HG02943 (cell line): ENCODE data around the gene KCNRG.
A peak's percentile ranks its signal among the peaks of the same experiment; 100 is the strongest.
"Not testable (repeated sequence)": the region's sequence is repeated elsewhere in the genome, so short reads cannot be mapped to it uniquely, and the experiment has no call there.

Source experiments
- ATAC-seq: cut with Tn5 transposase; IDR thresholded peaks from one replicate; pipeline ENCODE4 v1.9.1; 2021; ENCODE audit warnings: mild to moderate bottlenecking, low read depth, moderate library complexity; ENCODE audit not compliant: unreplicated experiment

KCNRG gene

DNA sequence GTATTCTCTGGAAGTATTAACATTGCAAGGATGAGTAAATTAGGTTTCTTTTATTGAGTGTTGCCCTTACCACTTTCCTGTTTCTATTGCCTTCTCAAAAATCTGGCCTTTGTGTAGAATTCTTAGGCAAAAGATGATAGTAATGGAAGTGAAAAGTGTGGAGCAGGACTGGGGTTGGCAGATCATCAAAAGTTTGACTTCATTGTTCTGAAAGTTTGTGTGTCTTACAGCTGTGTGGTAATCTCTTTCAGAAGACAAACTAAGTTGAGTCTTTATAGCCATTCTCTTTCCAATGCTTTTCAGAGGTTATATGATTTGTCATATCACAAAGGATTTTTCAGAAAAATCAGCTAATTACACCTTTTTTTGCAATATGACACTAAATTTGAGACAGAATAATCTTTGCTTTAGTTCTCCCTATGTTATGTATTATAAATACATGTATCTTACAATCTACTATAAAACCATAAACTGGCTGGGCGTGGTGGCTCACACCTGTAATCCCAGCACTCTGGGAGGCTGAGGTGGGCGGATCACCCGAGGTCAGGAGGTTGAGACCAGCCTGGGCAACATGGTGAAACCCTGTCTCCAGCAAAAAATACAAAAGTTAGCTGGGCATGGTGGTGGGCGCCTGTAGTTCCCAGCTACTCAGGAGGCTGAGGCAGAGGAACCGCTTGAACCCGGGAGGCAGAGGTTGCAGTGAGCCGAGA is 8.7 kb upstream of the KCNRG start:
- ATAC-seq = no peak

DNA sequence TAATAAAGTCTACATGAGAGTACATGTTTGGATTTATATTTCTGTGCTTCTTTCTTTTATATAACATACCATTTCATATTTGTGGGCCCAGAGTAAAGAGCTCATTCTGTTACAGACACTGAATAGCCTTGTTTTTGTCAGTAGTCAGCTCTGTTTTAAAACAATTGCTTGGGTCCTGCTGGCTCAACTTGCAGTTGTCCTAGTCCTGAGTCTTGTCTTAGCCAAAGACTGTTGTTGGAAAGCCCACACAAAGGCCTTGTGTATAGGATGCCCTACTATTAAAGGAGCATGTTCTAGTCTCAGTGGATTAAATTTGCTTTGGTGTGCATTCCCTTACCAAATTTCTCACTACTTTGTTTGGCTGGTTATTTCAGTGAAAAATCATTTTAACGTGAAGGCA is 3.8 kb upstream of the KCNRG start:
- ATAC-seq = no peak

DNA sequence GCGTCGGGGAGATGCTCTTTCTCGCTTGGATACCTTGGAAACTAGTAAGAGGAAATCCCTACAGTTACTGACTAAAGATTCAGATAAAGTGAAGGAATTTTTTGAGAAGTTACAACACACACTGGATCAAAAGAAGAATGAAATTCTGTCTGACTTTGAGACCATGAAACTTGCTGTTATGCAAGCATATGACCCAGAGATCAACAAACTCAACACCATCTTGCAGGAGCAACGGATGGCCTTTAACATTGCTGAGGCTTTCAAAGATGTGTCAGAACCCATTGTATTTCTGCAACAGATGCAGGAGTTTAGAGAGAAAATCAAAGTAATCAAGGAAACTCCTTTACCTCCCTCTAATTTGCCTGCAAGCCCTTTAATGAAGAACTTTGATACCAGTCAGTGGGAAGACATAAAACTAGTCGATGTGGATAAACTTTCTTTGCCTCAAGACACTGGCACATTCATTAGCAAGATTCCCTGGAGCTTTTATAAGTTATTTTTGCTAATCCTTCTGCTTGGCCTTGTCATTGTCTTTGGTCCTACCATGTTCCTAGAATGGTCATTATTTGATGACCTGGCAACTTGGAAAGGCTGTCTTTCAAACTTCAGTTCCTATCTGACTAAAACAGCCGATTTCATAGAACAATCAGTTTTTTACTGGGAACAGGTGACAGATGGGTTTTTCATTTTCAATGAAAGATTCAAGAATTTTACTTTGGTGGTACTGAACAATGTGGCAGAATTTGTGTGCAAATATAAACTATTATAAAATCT is 2.7 kb upstream of the KCNRG start:
- ATAC-seq = no peak

DNA sequence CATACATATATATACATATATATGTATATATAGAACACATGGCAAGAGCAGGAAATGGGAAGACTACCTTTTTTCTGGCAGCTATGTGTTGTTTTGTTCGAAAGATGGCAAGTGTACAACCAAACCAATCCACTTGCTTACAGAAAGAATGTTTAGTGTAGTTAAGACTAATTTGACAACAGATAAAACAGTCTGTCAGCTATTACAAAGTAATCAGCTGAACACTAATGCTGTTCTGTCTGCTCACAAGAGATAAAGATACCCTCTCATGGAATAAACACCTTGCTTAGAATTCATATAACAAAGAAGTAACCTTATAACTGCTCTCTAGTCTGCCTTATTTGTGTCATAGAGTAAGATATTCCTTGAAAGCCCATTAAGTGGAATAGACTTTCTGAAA is 858 bp upstream of the KCNRG start:
- ATAC-seq = no peak

DNA sequence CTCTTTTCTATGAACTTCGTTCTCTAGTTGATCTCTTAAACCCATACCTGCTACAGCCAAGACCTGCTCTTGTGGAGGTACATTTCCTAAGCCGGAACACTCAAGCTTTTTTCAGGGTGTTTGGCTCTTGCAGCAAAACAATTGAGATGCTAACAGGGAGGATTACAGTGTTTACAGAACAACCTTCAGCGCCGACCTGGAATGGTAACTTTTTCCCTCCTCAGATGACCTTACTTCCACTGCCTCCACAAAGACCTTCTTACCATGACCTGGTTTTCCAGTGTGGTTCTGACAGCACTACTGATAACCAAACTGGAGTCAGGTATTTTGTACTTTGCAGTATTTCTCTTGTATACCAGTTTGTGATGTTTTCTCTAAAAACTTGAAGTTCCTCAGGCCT is 506 bp downstream of the KCNRG start:
- ATAC-seq = no peak

DNA sequence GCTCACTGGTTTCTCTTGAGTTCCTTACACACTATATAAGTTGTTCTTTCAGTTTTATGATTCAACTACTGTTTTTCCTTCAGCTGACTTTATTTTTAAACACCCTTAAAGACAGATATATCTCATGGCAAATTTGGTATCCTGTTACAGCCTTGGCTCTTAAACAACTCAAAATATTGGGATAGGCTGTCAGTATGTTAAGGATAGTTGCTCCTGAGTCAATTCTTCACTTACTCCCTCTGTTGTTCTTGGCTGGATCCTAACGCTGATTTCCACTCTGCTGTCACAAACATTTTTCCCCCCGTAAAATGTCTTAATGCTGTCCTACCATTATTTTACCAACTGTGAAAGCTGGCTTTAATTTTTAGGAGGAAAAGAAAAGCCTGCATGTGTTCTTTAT is 1.2 kb downstream of the KCNRG start:
- no peak for ATAC-seq

DNA sequence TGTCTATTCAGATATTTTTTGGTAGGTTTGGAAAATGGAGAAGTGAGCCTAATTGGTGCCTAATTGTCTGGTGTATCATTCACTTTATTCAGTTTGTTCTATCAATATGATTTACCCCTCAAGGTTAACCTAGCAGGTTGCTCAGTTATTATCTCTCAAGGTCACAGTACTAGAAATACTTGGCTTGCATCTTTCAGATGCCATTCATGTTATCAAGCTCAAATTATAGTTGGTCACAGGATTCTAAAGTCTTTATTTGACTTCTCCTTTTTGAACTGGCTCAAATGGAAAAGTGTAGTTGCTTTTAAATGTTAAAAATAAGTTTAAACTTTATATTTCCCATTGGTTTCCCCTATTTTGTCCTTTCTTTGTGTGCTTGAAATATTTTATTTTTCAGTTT is 2.6 kb downstream of the KCNRG start:
- ATAC-seq = no peak

DNA sequence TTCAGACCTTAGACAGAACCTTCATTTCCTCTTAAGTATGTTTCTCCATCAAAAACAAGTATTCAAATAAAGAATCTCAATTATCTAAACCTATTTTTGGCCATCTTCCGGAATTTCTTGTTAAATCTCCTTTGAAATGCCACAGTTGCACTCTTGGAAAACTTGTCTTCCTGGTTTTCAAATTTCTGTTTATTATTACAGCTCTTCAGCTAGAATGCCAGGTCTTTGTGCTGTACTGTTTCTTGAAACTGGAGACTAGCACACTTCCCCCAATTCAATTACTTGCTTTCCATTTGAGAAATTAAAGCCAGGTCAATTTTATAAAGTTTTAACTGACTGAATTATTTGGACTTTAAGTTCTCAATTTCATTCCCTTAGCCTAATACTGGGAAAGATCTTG is 10.2 kb downstream of the KCNRG start:
- no peak for ATAC-seq

DNA sequence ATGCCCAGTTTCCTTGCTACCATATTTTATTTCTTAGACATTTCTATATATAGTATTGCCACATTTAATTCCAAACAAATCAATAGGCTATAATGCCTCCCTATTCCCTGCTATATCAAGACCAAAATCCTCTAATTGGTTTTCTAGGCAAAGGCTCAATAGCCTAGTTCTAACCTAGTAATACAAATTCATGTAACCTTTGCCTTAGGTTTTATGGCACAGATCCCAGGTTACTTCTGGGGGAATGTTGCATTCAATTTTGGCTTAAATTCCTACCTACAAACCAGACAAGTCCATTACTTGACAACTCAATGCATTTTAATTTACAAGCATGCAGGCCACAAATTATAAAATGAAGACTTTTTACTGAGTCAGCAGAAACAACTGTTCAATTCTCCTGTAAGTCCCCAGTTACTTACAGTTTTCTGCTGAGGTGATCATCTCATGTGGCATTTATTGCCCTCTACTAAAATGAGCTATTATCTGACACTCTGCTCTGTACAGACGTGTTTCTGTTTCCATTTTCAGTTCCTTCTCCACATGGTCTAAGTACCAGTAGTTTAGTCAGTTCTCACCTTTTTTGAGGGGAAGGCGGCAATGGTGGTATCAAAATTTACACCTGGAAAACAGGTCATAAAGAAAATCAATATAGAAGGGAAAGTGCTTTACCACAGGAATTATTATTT is 11.7 kb downstream of the KCNRG start:
- peak; percentile 98 for ATAC-seq

DNA sequence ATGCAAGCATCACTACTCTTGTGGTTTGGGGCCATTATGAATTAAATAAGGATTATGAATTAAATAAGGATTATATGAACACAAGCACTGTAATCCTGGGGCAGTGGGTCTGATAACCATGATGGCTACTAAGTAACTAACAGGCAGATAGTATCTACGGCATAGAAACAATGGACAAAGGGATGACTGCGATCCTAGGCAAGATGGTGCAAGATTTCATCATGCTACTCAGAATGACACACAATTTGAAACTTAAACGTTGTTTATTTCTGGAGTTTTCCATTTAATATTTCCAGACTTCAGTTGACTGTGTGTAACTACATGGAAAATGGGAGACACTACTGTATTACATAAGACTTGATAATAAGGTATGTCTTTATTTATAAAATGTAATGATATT is 15.1 kb downstream of the KCNRG start:
- no peak for ATAC-seq

DNA sequence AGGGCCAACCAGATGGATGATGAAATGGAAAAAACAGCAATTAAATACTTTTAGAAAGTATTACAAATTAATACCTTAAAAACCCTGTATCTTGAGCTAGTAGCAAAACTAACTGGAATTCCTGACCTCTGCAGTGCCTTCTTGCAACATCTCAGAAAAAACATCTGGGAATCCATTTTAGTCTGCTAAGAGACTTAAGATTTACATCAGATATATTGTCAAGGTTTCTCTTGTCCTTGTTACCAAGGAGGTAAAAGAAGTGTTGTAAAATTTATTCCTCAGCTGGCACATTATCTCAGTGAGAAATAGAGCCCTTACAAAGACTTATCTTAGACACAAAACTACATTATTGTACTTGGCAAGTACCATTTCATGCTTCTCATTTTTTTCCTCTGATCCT is 18.5 kb downstream of the KCNRG start:
- no peak for ATAC-seq

DNA sequence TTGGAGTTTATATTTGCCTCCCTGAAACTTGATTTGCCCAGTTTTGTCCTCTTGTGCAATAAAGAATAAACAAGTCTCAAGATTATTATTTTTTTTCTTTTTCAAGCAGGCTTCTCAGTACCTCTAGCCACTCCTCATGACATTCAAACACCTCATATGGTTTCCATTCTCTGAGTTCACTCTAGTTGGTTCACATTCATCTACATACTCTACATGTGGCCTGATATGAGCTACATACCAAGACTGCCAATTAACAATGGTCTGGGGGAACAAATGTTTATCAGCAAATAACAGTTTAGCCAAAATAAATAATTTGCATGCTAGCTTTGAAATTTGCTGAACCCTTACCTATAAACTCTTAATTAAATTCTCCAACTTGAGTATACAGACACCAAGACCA is 22.5 kb downstream of the KCNRG start:
- ATAC-seq = no peak

DNA sequence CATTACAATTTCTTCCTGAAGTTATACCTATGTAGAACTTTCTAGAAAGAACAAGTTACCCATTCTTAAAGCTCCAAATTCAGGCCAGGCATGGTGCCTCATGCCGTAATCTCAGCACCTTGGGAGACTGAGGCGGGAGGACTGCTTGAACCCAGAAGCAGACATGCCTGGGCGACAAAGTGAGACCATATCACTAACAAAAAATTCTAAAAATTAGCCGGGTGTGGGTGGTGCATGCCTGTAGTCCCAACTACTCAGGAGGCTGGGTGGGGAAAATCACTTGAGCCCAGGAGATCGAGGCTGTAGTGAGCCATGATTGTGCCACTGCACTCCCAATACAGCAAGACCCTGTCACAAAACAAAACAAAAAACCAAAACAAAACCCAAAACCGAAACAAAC is 23.0 kb downstream of the KCNRG start:
- no peak for ATAC-seq

DNA sequence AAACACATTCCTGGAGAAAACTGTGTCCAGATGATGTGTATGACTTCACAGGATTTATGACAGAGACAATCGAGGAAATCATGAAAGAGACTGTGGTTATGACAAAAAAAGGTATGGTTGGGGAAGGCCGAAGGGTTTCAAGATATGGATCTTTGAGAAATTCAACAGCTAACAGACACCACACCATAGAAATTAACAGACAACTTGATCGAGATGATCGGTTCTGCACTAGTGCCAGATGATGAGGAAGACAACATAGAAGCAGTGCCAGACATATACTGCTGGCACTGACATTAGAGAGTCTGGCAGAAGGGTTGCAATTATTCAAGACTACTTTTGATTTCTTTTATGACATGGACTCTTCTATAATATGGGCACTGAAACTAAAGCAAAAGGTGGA is 37.2 kb downstream of the KCNRG start:
- no peak for ATAC-seq

DNA sequence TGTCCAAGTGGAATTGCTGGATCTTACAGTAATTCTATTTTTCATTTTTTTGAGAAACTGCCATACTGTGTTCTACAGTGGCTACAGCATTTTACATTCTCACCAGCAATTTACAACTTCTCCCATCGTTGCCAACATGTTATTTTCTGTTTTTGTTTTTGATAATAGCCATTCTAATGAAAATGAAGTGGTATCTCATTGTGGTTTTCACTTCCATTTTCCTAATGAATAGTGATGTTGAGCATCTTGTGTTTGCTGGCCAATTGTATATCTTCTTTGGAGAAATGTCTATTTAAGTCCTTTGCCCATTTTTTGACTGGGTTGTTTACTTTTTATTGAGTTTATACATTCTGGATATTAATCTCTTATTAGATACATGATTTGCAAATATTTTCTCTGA is 38.6 kb downstream of the KCNRG start:
- ATAC-seq = no peak

DNA sequence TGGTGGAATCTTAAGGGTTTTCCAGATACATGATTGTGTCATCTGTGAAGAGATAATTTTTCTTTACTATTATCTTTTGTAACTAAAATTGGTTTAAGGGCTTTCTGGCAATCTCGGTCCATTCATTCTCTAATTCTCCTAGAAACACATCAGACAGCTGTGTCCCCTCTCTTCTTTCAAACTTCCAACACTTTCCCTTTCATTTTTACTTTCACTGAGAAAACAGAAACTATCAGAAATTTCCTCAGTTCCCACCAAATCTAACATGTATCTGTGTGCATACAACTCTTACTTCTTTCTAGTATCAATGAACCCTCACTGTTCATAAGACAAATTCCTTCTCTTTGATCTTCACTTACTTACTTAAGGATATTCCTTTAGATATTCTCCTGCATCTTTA is 40.2 kb downstream of the KCNRG start:
- ATAC-seq = no peak

DNA sequence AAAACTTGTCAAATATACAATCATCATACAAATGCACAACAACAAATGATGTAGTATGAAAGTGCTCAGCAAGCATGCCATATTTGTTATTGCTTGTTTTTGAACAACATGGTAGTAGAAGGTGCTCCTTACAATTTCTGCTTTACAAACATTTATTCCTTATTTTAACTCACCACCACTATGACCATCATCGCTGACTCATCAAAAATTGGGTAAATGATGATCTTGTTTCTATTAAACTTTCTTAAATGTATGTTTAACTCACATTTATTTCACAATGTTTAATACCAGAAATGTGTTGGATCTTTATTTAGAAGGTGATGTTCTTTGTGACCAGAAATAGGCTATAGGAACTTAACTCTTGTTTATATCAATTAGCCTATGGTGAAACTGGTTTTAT is 45.5 kb downstream of the KCNRG start:
- no peak for ATAC-seq

DNA sequence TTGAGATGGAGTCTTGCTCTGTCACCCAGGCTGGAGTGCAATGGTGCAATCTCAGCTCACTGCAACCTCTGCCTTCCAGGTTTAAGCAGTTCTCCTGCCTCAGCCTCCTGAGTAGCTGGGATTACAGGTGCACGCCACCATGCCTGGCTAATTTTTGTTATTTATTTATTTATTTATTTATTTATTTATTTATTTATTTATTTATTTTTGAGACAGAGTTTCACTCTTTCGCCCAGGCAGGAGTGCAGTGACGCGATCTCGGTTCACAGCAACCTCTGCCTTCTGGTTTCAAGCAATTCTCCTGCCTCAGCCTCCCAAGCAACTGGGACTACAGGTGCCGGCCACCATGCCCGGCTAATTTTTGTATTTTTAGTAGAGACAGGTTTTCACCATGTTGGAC is 47.1 kb downstream of the KCNRG start:
- ATAC-seq = not testable (repeated sequence)

DNA sequence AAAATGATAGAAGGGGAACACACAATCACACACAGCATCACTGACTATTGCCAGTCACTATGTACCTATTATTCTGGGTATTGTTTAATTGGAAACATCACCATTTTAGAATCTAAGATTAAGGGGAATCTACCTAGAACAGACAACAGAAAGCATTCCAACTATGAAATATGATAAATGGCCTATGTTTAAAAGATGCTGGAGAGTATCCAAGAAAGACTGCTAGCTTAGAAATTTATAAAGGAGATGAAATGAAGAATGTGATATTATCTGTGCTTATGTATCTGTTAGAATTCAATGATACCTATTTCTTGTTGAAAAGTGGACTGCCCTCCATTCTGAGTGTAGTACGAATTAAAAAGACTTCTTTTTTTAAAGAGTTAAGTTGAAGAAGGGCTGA is 50.5 kb downstream of the KCNRG start:
- ATAC-seq = no peak

DNA sequence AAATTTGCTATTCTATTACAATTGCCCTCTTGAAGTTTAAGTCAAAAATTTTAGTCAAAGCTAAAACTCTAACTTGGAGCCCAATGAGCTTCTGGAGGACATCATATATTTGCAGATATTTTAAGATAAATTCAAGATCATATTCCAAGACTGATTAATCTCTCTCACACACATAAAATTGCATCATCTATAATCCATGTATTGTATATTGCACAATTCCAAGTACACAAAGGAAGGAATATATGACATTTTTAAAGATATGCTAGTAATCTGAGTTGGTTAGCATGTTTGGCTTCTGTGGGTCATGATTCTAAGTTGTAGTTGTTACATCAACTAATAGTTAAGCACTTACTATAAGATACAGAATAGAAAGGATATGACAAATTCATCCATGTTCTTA is 53.3 kb downstream of the KCNRG start:
- ATAC-seq = no peak

DNA sequence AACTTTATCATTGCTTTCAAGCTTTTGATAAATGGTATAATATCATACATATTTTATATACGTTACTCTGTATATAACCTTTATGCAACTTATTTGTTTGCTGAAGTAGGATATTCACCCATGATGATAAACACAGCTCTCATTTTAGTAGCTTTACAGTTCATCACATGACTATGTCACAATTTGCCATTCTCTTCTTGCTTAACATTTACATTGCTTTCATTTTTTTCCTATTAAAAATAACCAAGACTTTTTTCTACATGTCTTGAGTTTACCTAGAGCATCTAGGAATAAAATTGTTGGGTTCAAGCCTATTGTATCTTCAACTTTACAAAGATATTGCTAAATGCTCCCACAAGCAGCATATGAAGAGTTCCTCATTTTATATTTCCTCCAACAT is 54.0 kb downstream of the KCNRG start:
- no peak for ATAC-seq

DNA sequence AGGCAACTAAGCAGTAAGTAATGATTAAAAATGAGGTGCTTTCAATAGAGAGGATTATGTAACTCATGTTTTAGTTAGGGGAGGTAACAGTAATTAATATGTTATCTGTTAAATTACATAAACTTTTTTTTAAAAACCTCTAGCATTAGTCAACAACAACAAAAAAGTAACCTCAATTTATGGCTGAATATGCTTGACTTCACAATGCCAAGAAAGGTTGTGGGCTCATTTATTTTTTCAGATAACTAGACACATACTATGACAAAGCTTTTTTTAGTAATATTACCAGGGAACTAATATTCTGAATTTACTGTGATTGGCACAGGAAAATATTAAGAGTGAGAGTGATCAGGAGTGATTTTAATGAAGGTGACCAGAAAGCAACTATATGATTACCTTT is 54.9 kb downstream of the KCNRG start:
- no peak for ATAC-seq
